ENCODE results near the gene SURF1. TPM values are rescaled to one million over a fixed set of nuclear protein-coding genes. Genes with fewer than 3 reads are reported as not detected.

The SURF1 gene
- total RNA-seq, 1 experiment from 2014 or later, result 57.5 TPM

- H3K27me3 Mint-ChIP-seq (ENCODE audit: insufficient read depth, unreplicated experiment), result no peaks in the 10 kb centered on the region
- no peak overlapping the region for H3K27ac Mint-ChIP-seq (ENCODE audit: unreplicated experiment)
- peaks cover 88% of the 10 kb centered on the region for H3K36me3 Mint-ChIP-seq (ENCODE audit: insufficient read depth, unreplicated experiment)
- H3K27me3 ChIP-seq (replicated peaks; ENCODE audit: control insufficient read depth, insufficient read depth, low read length), result no peaks in the 10 kb centered on the region
- no peak overlapping the region for H3K4me3 Mint-ChIP-seq (ENCODE audit: unreplicated experiment)
- no peaks in the 10 kb centered on the region for H3K9me3 ChIP-seq
- ChIA-PET CTCF (no interaction called here), POLR2A (no interaction called here)
- no peak for TF ChIP-seq CTCF (IDR thresholded peaks at IDR 0.05; ENCODE audit: insufficient read depth in 1 of 2, low read depth in 1 of 2, low read length in 1 of 2, severe bottlenecking in 1 of 2, unreplicated experiment in 1 of 2)
- no peaks in the 10 kb centered on the region for H3K9me3 Mint-ChIP-seq (ENCODE audit: unreplicated experiment)
- intact Hi-C loops (cut with micrococcal nuclease; ENCODE audit: unreplicated experiment), result no loop called here
- H3K4me1 Mint-ChIP-seq (ENCODE audit: low read depth, unreplicated experiment), result peaks cover 24% of the 10 kb centered on the region
- H3K36me3 ChIP-seq (ENCODE audit: control insufficient read depth, insufficient read depth, low read length), result peaks cover 12% of the 10 kb centered on the region
- no peak overlapping the region for H3K4me3 ChIP-seq (ENCODE audit: low read depth, low read length)
- H3K4me1 ChIP-seq, result no peaks in the 10 kb centered on the region; the same call in 1 of the 2 replicates
- DNase-seq, result no peak
- BruUV-seq (replicated peaks), result no TSS peak
Measured at GRCh38 chr9:133368249-133368881, 12.1 kb upstream of the SURF1 start.

GRCh38 chr9:133367778-133368177 is 11.5 kb upstream of the SURF1 start:
- Mint-ChIP-seq H3K27ac (ENCODE audit: unreplicated experiment) (no peak overlapping the region), H3K4me3 (ENCODE audit: unreplicated experiment) (no peak overlapping the region), H3K36me3 (ENCODE audit: insufficient read depth, unreplicated experiment) (peaks cover 88% of the 10 kb centered on the region), H3K27me3 (ENCODE audit: insufficient read depth, unreplicated experiment) (no peaks in the 10 kb centered on the region), H3K9me3 (ENCODE audit: unreplicated experiment) (no peaks in the 10 kb centered on the region), H3K4me1 (ENCODE audit: low read depth, unreplicated experiment) (peaks cover 24% of the 10 kb centered on the region)
- TF ChIP-seq CTCF (IDR thresholded peaks at IDR 0.05; ENCODE audit: insufficient read depth in 1 of 2, low read depth in 1 of 2, low read length in 1 of 2, severe bottlenecking in 1 of 2, unreplicated experiment in 1 of 2), result no peak
- intact Hi-C loops (cut with micrococcal nuclease; ENCODE audit: unreplicated experiment), result no loop called here
- ChIA-PET POLR2A (interaction anchor here (0.6 kb wide), 1 partner anchor 27 kb away, joined by 3 read pairs; no protein-coding TSS in a partner anchor), CTCF (no interaction called here)
- Histone ChIP-seq H3K9me3 (no peaks in the 10 kb centered on the region), H3K27me3 (replicated peaks; ENCODE audit: control insufficient read depth, insufficient read depth, low read length) (no peaks in the 10 kb centered on the region), H3K36me3 (ENCODE audit: control insufficient read depth, insufficient read depth, low read length) (peaks cover 11% of the 10 kb centered on the region), H3K4me1 (no peaks in the 10 kb centered on the region; the same call in 1 of the 2 replicates), H3K4me3 (ENCODE audit: low read depth, low read length) (no peak overlapping the region)
- BruUV-seq (replicated peaks), result no TSS peak
- DNase-seq, result no peak

GRCh38 chr9:133367221-133367620 is 10.9 kb upstream of the SURF1 start:
- H3K4me1 ChIP-seq, result no peaks in the 10 kb centered on the region; the same call in 1 of the 2 replicates
- POLR2A ChIA-PET, result interaction anchor here (0.6 to 0.8 kb wide), 2 partner anchors 14 to 28 kb away, joined by 3 to 5 read pairs; no protein-coding TSS in a partner anchor
- Mint-ChIP-seq H3K27ac (ENCODE audit: unreplicated experiment) (no peak overlapping the region), H3K4me3 (ENCODE audit: unreplicated experiment) (no peak overlapping the region), H3K4me1 (ENCODE audit: low read depth, unreplicated experiment) (peaks cover 24% of the 10 kb centered on the region), H3K36me3 (ENCODE audit: insufficient read depth, unreplicated experiment) (peaks cover 88% of the 10 kb centered on the region), H3K9me3 (ENCODE audit: unreplicated experiment) (no peaks in the 10 kb centered on the region), H3K27me3 (ENCODE audit: insufficient read depth, unreplicated experiment) (no peaks in the 10 kb centered on the region)
- CTCF ChIA-PET, result no interaction called here
- H3K27me3 ChIP-seq (replicated peaks; ENCODE audit: control insufficient read depth, insufficient read depth, low read length), result no peaks in the 10 kb centered on the region
- peaks cover 13% of the 10 kb centered on the region for H3K36me3 ChIP-seq (ENCODE audit: control insufficient read depth, insufficient read depth, low read length)
- H3K9me3 ChIP-seq, result no peaks in the 10 kb centered on the region
- DNase-seq, result no peak
- no peak overlapping the region for H3K4me3 ChIP-seq (ENCODE audit: low read depth, low read length)
- BruUV-seq (replicated peaks), result no TSS peak
- intact Hi-C loops (cut with micrococcal nuclease; ENCODE audit: unreplicated experiment), result no loop called here
- TF ChIP-seq CTCF (IDR thresholded peaks at IDR 0.05; ENCODE audit: insufficient read depth in 1 of 2, low read depth in 1 of 2, low read length in 1 of 2, severe bottlenecking in 1 of 2, unreplicated experiment in 1 of 2), result no peak

Measured in Caco-2 (cell line).